HG02642 (cell line): ENCODE data around the gene OR8S1.
"Not testable (repeated sequence)": the region's sequence is repeated elsewhere in the genome, so short reads cannot be mapped to it uniquely, and the experiment has no call there.

Source experiments
- ATAC-seq: cut with Tn5 transposase; IDR thresholded peaks from one replicate; pipeline ENCODE4 v1.9.1; 2021; ENCODE audit warnings: mild to moderate bottlenecking; ENCODE audit not compliant: unreplicated experiment, poor library complexity

Gene OR8S1

GRCh38 chr12:48525332-48525731 lies at the start of gene OR8S1:
Gene OR8S1 (plus strand): TSS chr12:48525632. CDS start chr12:48525632, 0 bp downstream.
- ATAC-seq, result no peak

- ATAC-seq, result no peak
Observed at GRCh38 chr12:48482198-48482597, 43.2 kb upstream of the OR8S1 start, which contains the start of gene C12orf54. Gene C12orf54 (plus strand): TSS chr12:48482498. CDS start chr12:48483297, 799 bp downstream.

- no peak for ATAC-seq
Observed at GRCh38 chr12:48482930-48483329, 42.5 kb upstream of the OR8S1 start.

DNA sequence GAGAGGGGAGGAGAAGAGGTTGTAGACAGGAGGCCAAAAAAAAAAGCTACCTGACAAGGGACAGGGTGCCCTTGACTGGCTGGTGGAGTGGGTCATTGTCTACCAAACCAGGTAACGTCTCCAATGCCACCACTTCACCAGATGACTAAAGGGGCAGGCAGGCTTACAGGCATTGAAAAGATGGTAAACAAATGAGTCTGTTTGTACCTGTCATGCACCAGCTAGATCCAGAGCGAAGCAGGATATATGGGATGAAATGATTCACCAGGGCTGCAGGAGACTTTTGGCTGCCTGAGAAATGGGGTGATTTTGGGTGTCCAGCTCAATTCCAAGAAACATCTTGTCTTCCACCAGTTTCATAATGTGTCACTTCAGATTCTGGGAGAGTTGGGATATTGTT lies 39.2 kb upstream of the OR8S1 start:
- no peak for ATAC-seq

GRCh38 chr12:48486679-48487078 lies 38.8 kb upstream of the OR8S1 start:
- no peak for ATAC-seq

- ATAC-seq, result peak; percentile 75
Observed at GRCh38 chr12:48489012-48489411, 36.4 kb upstream of the OR8S1 start.

GRCh38 chr12:48489456-48489855 lies 36.0 kb upstream of the OR8S1 start:
- not testable (repeated sequence) for ATAC-seq

DNA sequence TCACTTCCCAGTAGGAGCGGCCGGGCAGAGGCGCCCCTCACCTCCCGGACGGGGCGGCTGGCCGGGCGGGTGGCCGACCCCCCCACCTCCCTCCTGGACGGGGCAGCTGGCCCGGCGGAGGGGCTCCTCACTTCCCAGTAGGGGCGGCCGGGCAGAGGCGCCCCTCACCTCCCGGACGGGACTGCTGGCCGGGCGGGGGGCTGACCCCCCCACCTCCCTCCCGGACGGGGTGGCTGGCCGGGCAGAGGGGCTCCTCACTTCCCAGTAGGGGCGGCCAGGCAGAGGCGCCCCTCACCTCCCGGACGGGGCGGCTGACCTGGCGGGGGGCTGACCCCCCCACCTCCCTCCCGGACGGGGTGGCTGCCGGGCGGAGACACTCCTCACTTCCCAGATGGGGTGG lies 25.2 kb upstream of the OR8S1 start:
- not testable (repeated sequence) for ATAC-seq

DNA sequence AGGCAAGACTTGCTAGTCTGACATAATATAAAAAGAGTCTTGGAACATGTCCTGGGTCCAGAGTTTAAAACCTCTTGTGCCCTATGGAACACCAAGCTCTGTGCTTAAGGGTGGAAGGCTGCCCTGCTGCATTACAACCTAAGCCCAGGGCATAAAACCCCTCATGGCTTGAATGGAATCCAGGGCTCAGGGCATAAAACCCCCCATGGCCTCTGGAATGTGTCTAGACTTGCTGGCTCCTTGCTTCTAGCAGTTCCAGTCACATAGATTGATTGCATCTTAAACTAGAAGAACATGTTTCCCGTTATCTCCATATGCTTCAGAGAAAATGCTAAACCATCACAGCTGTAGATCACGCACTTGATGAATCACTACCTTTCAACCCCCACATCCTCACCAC lies 18.6 kb upstream of the OR8S1 start:
- not testable (repeated sequence) for ATAC-seq

DNA sequence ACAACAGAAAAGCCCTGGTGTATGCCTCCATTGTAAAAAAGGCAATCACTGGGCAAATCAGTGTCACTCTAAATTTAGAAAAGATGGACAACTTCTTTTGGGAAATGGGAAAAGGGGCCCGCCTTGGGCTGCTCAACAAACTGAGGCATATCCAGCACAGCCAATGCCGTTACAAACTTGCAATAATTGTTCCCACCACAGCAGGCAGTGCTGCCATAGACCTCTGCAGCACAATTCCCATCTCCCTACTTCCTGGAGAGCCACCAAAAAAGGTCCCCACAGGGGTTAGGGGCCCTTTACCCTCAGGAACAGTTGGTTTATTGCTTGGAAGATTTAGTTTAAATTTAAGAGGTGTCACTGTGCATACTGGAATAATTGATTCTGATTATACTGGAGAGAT lies 16.4 kb upstream of the OR8S1 start:
- no peak for ATAC-seq

GRCh38 chr12:48510111-48510510 lies 15.3 kb upstream of the OR8S1 start:
- no peak for ATAC-seq

DNA sequence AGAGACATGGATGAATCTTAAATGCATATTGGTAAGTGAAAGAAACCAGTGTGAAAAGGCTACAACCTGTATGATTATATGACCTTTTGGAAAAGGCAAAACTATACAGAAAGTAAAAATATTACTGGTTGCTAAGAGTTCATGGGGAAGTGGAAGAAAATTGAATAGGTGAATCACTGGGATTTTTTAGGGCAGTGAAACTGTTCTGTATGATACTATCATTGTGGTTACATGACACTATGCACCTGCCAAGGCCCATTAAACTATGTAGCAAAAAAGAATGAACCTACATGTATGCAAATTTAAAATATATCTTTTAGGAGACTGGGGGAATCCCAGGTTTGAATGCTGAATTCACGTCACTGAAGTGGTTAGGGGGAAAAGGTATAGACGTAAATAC lies 12.6 kb upstream of the OR8S1 start:
- peak; percentile 80 for ATAC-seq

GRCh38 chr12:48514728-48515127 lies 10.7 kb upstream of the OR8S1 start:
- no peak for ATAC-seq

GRCh38 chr12:48520381-48520780 lies 5.1 kb upstream of the OR8S1 start:
- ATAC-seq, result not testable (repeated sequence)

- no peak for ATAC-seq
Observed at GRCh38 chr12:48527891-48528670, 2.6 kb downstream of the OR8S1 start.

GRCh38 chr12:48532601-48533000 lies 7.2 kb downstream of the OR8S1 start:
- no peak for ATAC-seq

- ATAC-seq, result no peak
Observed at GRCh38 chr12:48536602-48537001, 11.2 kb downstream of the OR8S1 start.

DNA sequence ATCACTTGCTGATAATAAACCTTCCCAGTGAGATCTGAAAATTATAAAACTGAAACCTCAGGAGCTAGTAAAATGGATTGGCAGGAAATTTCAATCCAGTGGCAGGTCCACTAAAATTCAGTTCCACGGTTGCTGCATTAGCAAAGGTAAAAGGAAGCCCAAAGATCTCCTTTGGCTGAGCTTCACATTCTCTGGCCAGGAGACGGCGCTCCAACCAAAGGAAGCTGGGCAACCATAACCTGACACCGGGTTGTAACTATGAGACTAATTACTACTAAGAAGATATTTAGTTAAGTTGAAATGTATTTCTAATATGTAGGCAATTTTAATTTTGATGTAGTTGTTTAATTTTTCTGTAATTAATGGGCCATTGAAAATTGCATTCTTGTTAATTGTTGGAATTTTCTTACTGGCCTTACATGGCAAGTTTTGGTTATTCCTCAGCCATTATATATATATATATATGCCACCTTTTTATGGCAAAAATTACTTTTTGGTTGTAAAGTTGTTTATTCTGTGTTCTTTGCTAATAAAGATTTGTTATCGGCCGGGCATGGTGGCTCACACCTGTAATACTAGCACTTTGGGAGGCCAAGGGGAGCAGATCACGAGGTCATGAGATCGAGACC lies 17.0 kb downstream of the OR8S1 start:
- no peak for ATAC-seq

- no peak for ATAC-seq
Observed at GRCh38 chr12:48545833-48546469, 20.5 kb downstream of the OR8S1 start.

GRCh38 chr12:48547012-48547411 lies 21.6 kb downstream of the OR8S1 start:
- ATAC-seq, result not testable (repeated sequence)

GRCh38 chr12:48551636-48552035 lies 26.2 kb downstream of the OR8S1 start:
- ATAC-seq, result not testable (repeated sequence)
